Testis (tissue), 2 donors: ENCODE measurements around the gene RPTOR.
"Not testable (repeated sequence)": the region's sequence is repeated elsewhere in the genome, so short reads cannot be mapped to it uniquely, and the experiment has no call there.

ENCODE experiments used
- POLR2A ChIP-seq: fragments of 450-650 bp; IDR thresholded peaks from one replicate; pipeline ENCODE4 v1.6.1; 2017; ENCODE audit warnings: antibody characterized with exemption, mild to moderate bottlenecking, moderate library complexity
- TF ChIP-seq, protein P1 (sequence below), 3 experiments: fragments of 450-650 bp in 2 of 3; fragments of 200-600 bp in 1 of 3; sonication (generic) in 1 of 3; IDR thresholded peaks; one replicate each; pipeline ENCODE4 v1.5.1; 2016 to 2019; ENCODE audit warnings: antibody characterized with exemption in 3 of 3, mild to moderate bottlenecking in 2 of 3, moderate library complexity in 1 of 3

DNA sequence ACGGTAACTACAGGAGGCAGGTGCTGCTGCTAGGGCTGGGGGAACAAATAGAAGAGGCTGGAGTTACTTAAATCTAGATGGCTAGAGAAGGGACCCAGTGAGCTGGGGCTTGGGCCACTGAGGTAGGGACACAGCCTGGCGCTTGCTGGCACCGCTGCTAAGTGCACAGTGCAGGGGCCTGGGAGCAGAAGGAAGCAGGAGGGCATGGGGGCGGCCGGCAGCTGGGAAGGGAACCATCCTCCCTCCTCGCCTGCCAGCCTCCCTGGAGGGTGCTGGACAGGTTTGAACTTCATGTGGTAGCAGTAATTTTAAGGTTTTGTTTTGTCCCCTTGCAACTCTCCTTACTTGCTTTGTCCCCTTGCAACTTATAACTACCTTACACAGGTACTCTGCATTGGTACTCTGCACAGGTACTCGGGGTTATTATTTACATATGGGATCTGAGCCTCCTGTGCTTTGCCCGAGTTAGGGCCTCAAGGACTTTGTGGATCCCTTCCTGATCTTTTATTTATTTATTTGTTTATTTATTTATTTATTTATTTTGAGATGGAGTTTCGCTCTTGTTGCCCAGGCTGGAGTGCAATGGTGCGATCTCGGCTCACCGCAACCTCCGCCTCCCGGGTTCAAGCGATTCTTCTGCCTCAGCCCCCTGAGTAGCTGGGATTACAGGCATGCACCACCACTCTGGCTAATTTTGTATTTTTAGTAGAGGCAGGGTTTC is 34.2 kb downstream of the RPTOR start:
- not testable (repeated sequence) for TF ChIP-seq POLR2A
- TF ChIP-seq, protein P1, sequence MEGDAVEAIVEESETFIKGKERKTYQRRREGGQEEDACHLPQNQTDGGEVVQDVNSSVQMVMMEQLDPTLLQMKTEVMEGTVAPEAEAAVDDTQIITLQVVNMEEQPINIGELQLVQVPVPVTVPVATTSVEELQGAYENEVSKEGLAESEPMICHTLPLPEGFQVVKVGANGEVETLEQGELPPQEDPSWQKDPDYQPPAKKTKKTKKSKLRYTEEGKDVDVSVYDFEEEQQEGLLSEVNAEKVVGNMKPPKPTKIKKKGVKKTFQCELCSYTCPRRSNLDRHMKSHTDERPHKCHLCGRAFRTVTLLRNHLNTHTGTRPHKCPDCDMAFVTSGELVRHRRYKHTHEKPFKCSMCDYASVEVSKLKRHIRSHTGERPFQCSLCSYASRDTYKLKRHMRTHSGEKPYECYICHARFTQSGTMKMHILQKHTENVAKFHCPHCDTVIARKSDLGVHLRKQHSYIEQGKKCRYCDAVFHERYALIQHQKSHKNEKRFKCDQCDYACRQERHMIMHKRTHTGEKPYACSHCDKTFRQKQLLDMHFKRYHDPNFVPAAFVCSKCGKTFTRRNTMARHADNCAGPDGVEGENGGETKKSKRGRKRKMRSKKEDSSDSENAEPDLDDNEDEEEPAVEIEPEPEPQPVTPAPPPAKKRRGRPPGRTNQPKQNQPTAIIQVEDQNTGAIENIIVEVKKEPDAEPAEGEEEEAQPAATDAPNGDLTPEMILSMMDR (IDR thresholded peaks at IDR 0.05): not testable (repeated sequence)
